Osteocyte (in vitro differentiated cells): ENCODE data around the gene SORCS3. TPM values are rescaled to one million over a fixed set of nuclear protein-coding genes. Genes with fewer than 3 reads are reported as not detected.

Experiments used
- DNase-seq: peaks from one replicate; pipeline ENCODE4 v3.0.0; 2021; ENCODE audit warnings: mixed read lengths; ENCODE audit not compliant: unreplicated experiment; ENCODE audit errors: extremely low spot score
- H3K27ac Mint-ChIP-seq: one replicate; pipeline ENCODE4 v1.8.0; 2021; ENCODE audit warnings: mild to moderate bottlenecking, mixed read lengths; ENCODE audit not compliant: unreplicated experiment
- H3K27me3 Mint-ChIP-seq: one replicate; pipeline ENCODE4 v1.8.0; 2021; ENCODE audit warnings: mixed read lengths; ENCODE audit not compliant: unreplicated experiment
- H3K36me3 Mint-ChIP-seq: one replicate; pipeline ENCODE4 v1.8.0; 2021; ENCODE audit warnings: mixed read lengths; ENCODE audit not compliant: unreplicated experiment
- H3K4me1 Mint-ChIP-seq: one replicate; pipeline ENCODE4 v1.8.0; 2021; ENCODE audit warnings: mixed read lengths; ENCODE audit not compliant: unreplicated experiment
- H3K4me3 Mint-ChIP-seq: one replicate; pipeline ENCODE4 v1.8.0; 2021; ENCODE audit warnings: mild to moderate bottlenecking, moderate library complexity, mixed read lengths; ENCODE audit not compliant: unreplicated experiment
- H3K9me3 Mint-ChIP-seq: one replicate; pipeline ENCODE4 v1.8.0; 2021; ENCODE audit warnings: mixed read lengths; ENCODE audit not compliant: unreplicated experiment
- CTCF ChIP-seq: fragments of 200-600 bp; sonication (generic); IDR thresholded peaks from 2 replicates; pipeline ENCODE4 v1.5.0; 2021; ENCODE audit warnings: antibody characterized with exemption, mild to moderate bottlenecking, moderate library complexity
- total RNA-seq: library from RNA; stranded (reverse); gene quantifications from 2 replicates; pipeline ENCODE4 v1.2.1, GENCODE V29; 2021

Gene SORCS3
- total RNA-seq, 1 donor from 2014 or later: not detected

GRCh38 chr10:104903433-104903832 is 262.3 kb downstream of the SORCS3 start:
- no peak for DNase-seq

GRCh38 chr10:104904753-104905323 is 263.7 kb downstream of the SORCS3 start:
- Mint-ChIP-seq H3K9me3 (peaks cover 19% of the 10 kb centered on the region), H3K27ac (no peak overlapping the region), H3K4me1 (no peaks in the 10 kb centered on the region), H3K4me3 (no peak overlapping the region), H3K27me3 (no peaks in the 10 kb centered on the region), H3K36me3 (no peaks in the 10 kb centered on the region)
- DNase-seq: no peak
- TF ChIP-seq CTCF: no peak

More at GRCh38 chr10:104903433-104903832, 262.3 kb downstream of the SORCS3 start:
- Mint-ChIP-seq H3K27me3 (no peaks in the 10 kb centered on the region), H3K4me1 (no peaks in the 10 kb centered on the region), H3K9me3 (peaks cover 19% of the 10 kb centered on the region), H3K36me3 (no peaks in the 10 kb centered on the region), H3K4me3 (no peak overlapping the region), H3K27ac (no peak overlapping the region)
- TF ChIP-seq CTCF: no peak

- Mint-ChIP-seq H3K27me3 (no peaks in the 10 kb centered on the region), H3K4me1 (no peaks in the 10 kb centered on the region), H3K9me3 (peaks cover 10% of the 10 kb centered on the region), H3K4me3 (no peak overlapping the region), H3K36me3 (no peaks in the 10 kb centered on the region), H3K27ac (no peak overlapping the region)
- DNase-seq: no peak
- TF ChIP-seq CTCF: no peak
Observed at GRCh38 chr10:104906112-104906511, 265.0 kb downstream of the SORCS3 start.

GRCh38 chr10:104907521-104907920 is 266.4 kb downstream of the SORCS3 start:
- no peak for DNase-seq
- Mint-ChIP-seq H3K9me3 (peaks cover 11% of the 10 kb centered on the region), H3K4me3 (no peak overlapping the region), H3K27me3 (no peaks in the 10 kb centered on the region), H3K27ac (no peak overlapping the region), H3K36me3 (no peaks in the 10 kb centered on the region), H3K4me1 (no peaks in the 10 kb centered on the region)
- TF ChIP-seq CTCF: no peak

- H3K9me3 Mint-ChIP-seq: peaks cover 11% of the 10 kb centered on the region
- H3K4me1 Mint-ChIP-seq: no peaks in the 10 kb centered on the region
Observed at GRCh38 chr10:104908581-104908980, 267.5 kb downstream of the SORCS3 start.

More at GRCh38 chr10:104908581-104908980, 267.5 kb downstream of the SORCS3 start:
- no peak for TF ChIP-seq CTCF
- Mint-ChIP-seq H3K27me3 (no peaks in the 10 kb centered on the region), H3K27ac (no peak overlapping the region), H3K36me3 (no peaks in the 10 kb centered on the region), H3K4me3 (no peak overlapping the region)
- DNase-seq: no peak
